HG03342 (cell line): ENCODE measurements around the gene RIC8B.

Experiments used
- ATAC-seq: cut with Tn5 transposase; IDR thresholded peaks from one replicate; pipeline ENCODE4 v1.9.1; 2021; ENCODE audit warnings: mild to moderate bottlenecking, moderate library complexity; ENCODE audit not compliant: unreplicated experiment

The RIC8B gene

DNA sequence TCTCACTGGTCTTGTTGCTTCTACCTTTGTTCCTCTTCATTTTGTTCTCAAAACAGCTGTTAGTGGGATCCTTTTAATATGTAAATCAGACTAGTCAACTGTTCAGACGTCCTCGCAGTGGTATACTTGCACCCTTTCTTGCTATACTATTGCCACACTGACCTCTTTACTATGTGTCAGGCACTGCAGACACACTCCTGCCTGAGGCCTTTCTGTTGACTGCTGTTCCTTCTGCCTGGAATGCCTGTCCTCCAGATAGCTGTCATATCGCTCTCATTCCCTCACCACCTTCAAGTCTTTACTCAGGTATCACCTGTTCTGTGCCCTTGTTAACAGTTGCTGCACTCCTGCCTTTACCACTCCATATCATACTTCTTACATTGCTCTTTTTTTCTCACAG, 91.2 kb downstream of the RIC8B start:
- no peak for ATAC-seq

DNA sequence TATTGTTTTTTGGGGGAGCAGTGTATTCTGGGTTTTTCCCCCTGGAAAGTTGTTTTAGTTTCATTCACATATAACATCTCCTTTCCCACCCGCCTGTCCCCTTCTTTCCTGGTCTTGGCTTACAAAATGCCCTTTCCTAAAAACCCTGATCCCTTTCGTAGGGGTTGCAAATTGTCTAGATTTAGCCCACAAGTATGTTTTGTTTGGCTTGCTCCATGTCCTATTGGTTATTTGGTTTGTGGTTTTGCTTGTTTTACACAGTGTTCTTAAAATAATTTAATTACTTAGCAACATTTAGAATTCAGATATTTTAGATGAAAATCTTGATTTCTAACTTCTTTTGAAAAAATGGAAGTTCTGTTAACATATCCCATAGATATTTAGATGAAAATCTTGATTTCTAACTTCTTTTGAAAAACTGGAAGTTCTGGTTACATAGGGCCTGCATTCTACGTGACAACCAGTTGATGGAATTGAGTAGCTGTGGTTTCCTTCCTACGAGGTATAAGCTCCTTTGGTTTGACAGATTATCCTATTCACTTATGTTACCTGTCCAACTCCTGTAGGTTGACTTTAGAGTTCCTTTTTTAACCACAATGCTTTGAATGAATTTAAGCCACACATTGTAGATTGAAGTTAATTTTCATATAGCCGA, 92.1 kb downstream of the RIC8B start:
- no peak for ATAC-seq

DNA sequence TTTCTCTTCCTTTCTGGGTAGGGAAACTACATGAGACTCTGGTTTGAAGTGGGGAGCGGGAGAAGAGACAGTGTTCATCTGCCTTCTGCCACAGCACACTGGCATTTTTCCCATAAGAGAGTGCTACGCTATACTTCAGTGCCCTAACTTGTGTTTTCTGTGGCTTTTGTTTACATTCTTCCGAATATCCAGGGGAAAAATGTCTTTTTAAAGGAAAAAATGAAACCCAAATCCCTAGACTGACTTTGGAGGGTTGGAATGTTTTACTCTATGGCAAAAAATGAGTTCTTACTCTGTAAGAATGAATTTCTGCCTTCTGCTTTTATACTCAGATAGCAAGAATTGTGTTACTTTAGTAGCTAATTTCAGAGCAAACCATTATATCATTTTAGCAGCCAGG, 93.2 kb downstream of the RIC8B start:
- no peak for ATAC-seq

DNA sequence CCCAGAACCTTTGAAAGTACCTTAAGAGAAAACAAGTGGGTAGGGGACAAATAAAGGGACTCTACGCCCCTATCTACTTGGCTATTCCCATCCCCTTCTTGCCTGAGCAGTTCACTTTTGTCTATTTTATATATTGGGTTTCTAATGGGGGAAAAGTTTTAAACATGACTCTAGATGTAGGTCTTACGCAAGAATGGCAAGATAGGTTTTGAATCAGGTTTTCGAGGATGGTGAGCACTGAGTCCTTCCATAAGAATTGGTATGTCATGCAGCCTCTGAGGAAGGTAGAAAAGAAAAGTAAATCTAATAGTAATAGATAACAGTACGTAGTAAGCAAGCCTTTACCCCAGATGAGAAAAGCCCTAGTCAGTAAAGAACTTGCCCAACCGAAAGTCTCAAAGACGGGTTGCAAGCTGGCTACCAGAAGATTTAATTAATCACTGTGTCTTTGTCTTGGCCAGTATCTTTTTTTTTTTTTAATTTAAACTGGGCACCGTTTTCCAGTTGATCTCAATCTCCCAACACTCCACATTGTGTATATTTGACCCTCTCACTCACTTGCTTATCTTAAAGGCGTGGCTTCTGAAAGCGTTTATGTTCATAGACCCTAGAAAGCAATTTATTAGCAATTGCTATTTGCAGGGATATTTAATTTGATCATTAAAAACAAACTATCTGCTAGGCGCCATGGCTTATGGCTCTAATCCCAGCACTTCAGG, 94.7 kb downstream of the RIC8B start:
- no peak for ATAC-seq

DNA sequence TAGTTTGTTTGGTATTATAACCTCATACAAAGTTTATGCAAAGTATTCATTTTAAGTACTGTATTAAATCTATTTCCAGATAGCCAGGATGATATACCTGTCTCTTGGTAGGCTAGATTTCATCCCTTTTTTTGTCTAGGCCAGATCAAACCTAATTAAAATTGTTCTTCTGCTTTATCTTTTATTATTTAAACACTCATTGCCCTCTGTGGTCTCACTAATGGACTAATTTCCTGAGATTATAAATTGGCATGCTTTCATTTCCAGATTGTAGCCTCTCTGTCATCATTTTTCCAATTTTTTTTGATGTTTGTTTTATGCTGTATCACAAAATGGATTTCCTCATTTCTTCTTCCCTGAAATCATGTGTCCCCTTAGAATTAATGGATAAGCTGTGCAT, 95.6 kb downstream of the RIC8B start:
- no peak for ATAC-seq

DNA sequence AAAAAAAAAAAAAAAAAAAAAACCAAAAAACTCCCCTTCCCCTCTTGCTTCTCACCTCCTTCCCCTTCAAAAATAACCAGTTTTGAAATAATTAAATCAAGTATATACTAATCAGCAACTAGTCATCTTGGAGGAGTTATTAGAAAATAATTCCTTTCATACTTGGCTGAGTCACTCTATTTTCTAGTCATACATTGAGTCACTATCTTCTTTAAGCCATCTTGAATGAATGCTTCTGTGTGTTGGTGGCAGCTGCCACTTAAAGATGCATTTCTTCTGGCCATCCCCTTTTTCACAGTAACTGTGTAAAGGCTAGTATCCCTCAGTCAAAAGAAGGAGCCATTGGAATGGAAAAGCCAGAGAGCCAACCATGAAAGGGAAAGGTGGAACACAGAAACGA, 97.0 kb downstream of the RIC8B start:
- no peak for ATAC-seq

DNA sequence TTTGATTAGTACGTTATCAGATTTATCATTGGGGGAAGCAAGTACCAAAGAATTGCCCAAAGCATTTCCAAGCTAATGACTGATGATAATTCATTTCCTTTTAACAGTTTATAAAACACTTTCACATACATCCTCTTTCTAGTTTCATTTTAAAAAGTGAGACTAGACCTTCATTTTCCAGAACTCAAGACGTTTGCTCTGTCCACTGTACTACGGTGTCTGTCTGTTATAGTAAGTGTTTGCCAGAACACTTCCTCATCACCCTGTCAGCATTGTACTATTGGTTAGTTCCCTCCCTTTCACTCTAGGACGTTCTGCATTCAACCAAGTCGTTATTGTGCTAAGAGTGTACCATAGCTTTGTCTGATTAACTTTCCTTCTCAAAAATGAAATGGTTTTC, 99.5 kb downstream of the RIC8B start:
- ATAC-seq, result no peak

DNA sequence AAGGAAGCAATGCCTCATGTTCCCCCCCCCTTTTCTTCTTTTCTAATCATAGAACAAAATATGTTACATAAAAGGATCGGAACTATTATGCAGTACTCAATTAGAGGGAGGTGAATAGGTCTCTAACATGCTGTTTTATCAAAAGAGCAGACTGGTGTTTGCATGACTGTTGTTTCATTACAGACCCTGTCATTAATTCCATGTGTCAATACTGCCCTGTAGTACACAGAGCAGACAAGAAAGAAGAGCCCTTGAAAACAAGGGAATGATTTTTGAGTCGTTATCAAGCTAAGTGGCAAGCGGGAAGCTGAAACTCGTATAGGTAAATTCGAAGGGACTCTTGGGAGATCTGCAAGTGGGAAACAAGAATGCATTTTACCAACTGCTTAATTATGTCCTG, 104.3 kb downstream of the RIC8B start:
- no peak for ATAC-seq

DNA sequence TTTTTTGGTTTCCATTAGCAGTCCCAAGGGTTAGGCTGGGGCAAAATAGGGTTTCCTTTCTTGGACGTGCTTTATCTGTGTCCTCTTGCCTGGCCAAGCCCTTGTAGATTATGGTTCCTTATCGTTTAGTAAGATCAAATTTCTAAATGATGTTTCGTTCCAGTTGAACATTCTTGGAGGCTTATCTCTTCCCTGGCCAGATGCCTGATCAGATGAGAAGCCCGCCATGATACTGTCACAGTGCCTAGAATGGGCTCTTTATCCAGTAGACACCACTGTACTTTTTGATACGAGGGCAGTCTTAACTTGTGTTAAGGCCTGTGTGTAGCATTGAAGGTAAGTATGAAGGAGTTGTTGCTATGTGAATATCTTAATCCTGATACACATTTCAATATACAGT, 105.1 kb downstream of the RIC8B start:
- ATAC-seq, result no peak

DNA sequence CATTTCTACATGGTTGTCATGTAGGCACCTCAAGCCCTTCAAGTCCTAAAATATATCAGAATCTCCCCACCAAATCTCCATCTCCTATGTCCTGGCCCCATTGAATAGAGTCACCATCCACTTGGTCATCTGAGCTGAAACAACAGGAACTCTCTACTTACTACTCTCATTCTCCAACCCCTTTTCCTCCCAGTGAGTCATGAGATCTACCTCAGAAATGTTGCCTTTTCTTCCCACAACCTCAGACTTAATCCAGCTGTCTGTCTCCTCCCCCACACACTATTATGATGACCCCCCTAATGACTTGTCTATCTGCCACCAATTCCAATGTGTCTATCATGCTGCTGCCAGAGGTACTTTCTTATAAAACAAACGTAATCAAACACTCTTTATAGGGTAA, 108.9 kb downstream of the RIC8B start:
- ATAC-seq, result no peak

DNA sequence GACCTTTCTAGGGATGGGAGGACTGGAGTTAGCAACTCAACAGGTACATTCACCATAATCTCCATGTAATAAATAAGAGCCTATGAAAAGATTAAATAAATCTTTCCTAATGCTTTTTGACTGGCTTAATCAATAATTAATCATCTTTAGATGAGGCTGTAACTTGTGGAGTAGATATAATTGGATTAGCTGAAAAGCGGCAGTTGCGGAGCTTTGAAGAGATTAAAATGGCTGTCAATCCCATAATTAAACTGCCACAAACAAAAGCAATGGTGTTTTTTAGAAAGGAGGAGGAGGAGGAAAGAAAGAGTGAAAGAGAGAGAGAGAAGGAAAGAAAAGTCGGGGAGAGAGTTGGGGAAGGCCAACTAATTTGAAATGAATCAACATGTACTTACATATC, 110.5 kb downstream of the RIC8B start:
- ATAC-seq, result no peak

DNA sequence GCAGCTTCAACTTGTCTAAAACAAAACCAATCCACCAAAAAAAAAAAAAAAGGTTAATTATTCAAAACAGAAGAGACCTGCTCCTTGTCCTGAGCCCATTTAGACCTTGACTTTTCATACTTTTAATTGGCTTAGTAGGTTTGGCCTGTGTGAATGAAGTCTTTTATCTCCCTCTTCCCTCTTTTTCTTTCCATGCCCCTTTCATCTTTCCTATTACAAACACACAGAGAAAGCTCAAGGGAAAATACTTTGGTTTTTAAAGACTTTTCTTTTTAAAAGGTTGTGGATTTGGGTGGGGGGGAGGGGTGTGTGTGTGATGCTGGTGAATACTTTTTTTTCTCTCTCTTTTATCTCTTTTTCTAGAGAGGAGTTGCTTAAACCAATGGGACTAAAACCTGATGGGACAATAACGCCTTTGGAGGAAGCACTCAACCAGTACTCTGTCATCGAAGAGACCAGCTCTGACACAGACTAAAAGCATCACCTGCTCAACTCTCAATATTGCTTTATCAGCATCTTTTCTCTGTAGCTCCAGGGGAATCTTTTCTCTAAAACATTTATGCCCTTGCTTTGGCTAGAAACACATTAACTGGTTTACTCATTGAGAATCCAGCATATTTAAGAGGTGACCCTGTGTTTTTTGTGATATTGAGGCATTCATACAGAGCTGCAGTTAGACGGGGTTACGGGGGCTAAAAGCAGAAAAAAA, 111.2 kb downstream of the RIC8B start:
- no peak for ATAC-seq

DNA sequence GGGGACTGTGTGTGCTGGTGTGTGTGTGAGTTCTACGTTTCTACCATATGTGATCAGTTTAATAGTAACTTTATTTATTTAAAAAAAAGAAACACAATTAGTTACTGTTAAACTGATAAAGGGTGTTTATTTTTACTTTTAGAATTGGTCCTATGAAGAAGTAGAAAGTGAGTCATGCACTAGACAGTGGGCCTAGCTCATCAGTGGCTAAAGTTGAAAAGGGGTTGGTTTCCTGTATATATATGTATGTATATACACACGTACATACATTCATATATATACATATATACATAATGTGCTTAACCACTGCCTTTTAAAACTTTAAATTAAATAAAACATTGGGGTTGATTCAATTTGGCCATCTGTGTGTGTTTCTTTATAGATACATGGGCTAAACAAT, 112.5 kb downstream of the RIC8B start:
- ATAC-seq, result no peak

DNA sequence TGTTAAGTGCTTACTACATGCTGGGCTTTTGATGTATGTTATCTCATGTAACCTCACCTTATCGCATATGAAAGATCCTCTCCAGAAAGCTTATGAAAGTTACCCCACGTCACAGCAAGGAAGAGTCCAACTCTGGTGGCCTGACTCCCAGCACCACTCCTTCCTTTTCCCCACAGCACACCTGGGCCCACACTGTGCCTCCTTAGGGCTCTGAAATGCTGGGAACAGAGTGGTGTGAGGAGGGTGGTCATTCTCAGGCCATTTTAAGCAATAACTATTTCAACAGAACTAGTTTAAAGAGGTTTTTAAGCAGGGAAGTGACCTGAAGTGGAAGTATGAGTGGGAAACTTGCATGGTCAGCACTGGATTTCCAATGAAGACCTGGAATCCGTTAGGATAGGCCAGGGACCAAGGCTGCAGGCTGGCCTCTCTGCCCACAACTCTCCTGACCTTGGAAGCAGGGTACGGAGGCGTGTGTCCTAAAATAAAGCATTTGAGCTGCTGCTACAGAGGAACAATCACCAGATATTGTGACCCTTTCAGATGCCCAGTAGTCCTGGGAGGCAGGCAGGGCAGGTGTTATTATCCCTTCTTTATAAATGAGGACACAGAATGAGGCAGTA, 114.0 kb downstream of the RIC8B start:
- no peak for ATAC-seq

DNA sequence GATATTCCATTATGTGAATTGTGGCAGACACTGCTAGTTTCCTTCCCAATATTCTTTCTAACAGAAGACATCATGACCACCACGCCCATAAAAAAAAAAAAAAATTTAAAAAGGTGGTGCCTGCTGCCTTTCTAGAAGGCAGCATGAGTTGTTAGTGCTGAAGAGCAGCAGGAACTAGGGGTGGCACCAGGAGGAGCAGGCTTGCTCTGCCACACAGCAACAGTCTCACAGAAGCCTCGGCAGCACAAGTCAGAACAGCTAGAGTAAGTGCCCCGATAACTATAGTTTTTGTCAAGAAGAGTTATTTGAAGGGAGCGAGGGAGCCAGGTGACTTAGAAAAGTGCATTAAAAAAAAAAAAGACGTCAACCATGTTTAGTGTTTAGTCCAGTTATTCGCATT, 114.8 kb downstream of the RIC8B start:
- no peak for ATAC-seq

DNA sequence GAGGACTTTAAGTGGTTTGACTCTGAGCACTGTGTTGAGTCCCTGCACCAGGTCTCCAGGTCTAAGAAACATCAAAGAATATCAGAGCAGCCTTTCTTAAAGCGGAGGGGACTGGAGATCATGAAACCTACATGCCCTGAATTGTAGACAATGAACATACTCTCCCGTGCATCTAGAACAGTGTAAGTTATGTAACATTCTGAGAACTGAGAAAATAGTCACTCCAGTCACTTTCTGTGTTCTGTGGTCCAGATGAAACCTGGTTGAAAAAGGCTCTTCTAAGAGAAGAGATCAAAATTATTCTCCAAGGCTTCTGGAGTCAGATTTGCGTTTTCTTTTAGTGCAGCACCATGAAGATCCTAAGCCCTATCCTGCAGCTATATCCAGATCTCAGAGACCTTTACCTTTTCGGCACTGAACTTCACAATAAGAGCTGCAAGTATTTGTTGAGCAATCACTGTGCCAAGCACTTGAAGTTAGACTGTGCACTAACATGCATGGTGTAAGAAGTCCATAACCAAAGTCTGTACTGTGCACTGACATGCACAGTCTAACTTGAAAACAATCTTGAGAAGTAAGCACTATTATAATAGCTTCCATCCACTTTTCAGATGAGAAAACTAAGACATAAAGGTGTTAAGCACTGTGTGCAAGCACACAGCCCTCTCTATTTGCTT, 115.6 kb downstream of the RIC8B start:
- ATAC-seq, result no peak

DNA sequence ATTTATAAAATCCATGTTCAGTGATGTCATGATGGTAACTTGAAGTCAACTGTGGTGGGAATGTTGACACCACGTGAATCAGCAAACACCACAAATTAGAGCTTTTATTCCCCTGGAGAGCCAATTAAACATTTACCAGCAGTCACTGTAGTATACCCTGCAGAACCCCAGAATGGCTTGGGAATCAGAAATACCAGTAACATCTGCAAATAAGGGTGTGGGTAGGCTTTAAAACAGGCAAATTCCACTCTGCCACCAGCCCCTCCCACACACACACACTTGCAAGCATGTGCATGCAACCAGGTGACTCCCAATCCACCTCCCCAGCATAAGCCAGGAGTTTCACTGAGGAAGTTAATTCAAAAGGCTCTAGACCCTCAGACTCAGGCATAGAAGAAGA, 117.6 kb downstream of the RIC8B start:
- no peak for ATAC-seq

DNA sequence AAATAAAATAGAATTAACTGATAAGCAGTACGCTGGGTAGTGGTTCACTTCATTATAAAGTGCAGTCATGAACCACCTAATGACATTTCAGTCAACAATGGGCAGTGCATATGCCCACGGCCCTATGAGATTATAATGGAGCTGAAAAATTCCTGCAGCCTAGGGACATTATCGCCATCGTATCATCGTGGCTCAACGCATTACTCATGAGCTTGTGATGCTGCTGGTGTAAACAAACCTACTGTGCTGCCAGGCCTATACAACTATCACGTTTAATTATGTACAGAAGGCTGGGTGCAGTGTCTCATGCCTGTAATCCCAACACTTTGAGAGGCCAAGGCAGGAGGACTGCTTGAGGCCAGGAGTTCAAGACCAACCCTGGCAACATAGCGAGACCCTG, 119.0 kb downstream of the RIC8B start:
- no peak for ATAC-seq

DNA sequence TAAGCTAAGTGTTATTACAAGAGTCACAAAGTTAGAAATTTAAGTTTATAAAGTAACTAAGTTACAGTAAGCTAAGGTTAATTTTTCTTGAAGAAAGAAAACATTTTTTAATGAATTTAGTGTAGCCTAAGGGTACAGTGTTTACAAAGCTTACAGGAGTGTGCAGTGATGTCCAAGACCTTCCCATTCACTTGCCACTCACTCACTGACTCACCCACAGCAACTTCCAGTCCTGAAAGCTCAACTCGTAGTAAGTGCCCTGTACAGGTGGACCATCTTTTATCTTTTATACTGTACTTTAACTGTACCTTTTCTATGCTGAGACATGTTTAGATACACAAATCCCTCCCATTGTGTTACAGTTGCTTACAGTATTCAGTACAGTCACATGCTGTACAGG, 120.3 kb downstream of the RIC8B start:
- ATAC-seq, result no peak

DNA sequence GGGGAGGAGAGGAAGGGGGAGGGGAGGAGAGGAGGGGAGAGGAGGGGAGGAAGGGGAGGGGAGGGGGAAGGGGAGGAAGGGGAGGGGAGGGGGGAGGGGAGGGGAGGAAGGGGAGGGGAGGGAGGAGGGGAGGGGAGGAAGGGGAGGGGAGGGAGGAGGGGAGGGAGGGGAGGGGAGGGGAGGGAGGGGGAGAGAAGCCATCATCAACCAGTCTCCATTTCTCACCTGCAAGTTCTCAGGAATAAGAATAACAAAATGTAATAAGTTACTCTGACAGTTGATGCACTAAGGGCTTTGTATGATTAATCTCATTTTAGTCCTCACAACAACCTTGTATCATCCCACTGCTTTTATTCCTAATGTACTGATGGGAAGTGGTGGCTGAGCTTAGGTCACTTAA, 122.1 kb downstream of the RIC8B start:
- ATAC-seq, result no peak

DNA sequence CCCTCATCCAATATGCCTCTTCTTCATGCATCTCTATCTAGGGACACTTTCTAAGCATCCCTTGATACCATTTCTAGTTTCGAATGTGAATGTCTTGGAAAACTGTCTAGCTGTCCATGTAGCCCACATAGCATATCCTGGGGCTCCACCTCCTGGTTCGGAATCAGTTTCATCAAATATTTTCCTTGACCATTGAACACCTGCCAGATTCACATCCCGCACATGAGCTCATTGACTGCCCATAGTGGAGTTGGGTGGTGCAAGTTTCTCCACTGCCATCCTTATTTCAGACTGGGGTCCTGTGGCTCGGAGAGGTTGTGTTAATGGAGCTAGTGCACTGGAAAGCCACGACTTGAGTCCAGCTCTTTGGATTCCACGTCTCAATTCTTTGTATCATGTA, 122.6 kb downstream of the RIC8B start:
- no peak for ATAC-seq
